Esophagus squamous epithelium (tissue), 4 donors: Measurements from ENCODE around the gene TIAM2.

Source experiments
- POLR2A ChIP-seq, 4 donors: fragments of 450-650 bp; IDR thresholded peaks; one replicate each; pipeline ENCODE4 v1.6.1; 2017; ENCODE audit warnings: antibody characterized with exemption in 4 of 4, mild to moderate bottlenecking in 4 of 4, moderate library complexity in 3 of 4
- TF ChIP-seq, protein P1 (sequence below), 6 experiments: fragments of 450-650 bp in 4 of 6; fragments of 200-600 bp in 2 of 6; sonication (generic) in 2 of 6; IDR thresholded peaks; one replicate each; pipeline ENCODE4 v1.5.1; 2016 to 2019; ENCODE audit warnings: antibody characterized with exemption in 6 of 6, mild to moderate bottlenecking in 4 of 6, moderate library complexity in 4 of 6

DNA sequence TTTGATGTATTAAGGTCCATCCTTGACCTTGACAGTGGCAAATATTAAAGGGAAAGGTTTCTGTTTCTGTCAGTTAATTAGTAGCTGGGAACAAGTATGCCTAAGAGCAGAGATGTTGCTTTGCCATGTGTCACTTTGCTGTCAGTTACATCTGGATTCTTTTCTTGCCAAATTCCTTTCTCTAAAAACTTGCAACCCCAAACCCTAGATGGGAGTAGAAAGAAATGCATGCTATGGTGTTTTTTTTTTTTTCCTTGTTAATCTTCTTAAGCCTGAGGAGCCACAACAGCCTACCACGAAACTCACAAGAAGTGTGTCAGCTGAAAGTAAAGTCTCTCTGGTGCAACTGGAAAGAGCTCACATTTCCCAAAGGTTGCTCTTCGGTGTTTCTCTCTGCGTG lies 250.7 kb downstream of the TIAM2 start:
- TF ChIP-seq, protein P1, sequence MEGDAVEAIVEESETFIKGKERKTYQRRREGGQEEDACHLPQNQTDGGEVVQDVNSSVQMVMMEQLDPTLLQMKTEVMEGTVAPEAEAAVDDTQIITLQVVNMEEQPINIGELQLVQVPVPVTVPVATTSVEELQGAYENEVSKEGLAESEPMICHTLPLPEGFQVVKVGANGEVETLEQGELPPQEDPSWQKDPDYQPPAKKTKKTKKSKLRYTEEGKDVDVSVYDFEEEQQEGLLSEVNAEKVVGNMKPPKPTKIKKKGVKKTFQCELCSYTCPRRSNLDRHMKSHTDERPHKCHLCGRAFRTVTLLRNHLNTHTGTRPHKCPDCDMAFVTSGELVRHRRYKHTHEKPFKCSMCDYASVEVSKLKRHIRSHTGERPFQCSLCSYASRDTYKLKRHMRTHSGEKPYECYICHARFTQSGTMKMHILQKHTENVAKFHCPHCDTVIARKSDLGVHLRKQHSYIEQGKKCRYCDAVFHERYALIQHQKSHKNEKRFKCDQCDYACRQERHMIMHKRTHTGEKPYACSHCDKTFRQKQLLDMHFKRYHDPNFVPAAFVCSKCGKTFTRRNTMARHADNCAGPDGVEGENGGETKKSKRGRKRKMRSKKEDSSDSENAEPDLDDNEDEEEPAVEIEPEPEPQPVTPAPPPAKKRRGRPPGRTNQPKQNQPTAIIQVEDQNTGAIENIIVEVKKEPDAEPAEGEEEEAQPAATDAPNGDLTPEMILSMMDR (IDR thresholded peaks at IDR 0.05) = no peak
- TF ChIP-seq POLR2A (IDR thresholded peaks at IDR 0.05) = no peak
